ENCODE data around the gene ELOVL1.

The ELOVL1 gene

GRCh38 chr1:43348809-43349593, 18.8 kb downstream of the ELOVL1 start:
- H3K9me3 ChIP-seq (ENCODE audit: insufficient read depth, low read length, severe bottlenecking) = no peaks in the 10 kb centered on the region
- no peak overlapping the region for H3K4me3 ChIP-seq (ENCODE audit: low read depth in 1 of 2, low read length in 2 of 2)
- no peak overlapping the region for H3K27ac ChIP-seq (ENCODE audit: low read length)
- TF ChIP-seq CTCF (IDR thresholded peaks at IDR 0.05; ENCODE audit: borderline replicate concordance, extremely low read depth, low read length, poor library complexity, severe bottlenecking) = no peak
- TF ChIP-seq EZH2 (IDR thresholded peaks at IDR 0.05; ENCODE audit: borderline replicate concordance, low read depth, low read length, severe bottlenecking) = no peak
- no peak for DNase-seq
- ATAC-seq (ENCODE audit: insufficient read depth, low read depth) = no peak
- no peaks in the 10 kb centered on the region for H3K4me1 ChIP-seq (ENCODE audit: insufficient read depth, low read length)
- no peak overlapping the region for H3K4me2 ChIP-seq (ENCODE audit: insufficient read depth, low read length)
- no peaks in the 10 kb centered on the region for H4K20me1 ChIP-seq (ENCODE audit: insufficient read depth, low read length)
- no peak overlapping the region for H3K9ac ChIP-seq (ENCODE audit: low read depth, low read length)
- no peak overlapping the region for H2AFZ ChIP-seq (ENCODE audit: low read depth, low read length)
- no peaks in the 10 kb centered on the region for H3K27me3 ChIP-seq (ENCODE audit: insufficient read depth, low read length, poor library complexity)
- H3K79me2 ChIP-seq (ENCODE audit: insufficient read depth, low read length) = no peaks in the 10 kb centered on the region
- H3K36me3 ChIP-seq (ENCODE audit: insufficient read depth, low read length) = no peaks in the 10 kb centered on the region

- Histone ChIP-seq H4K20me1 (ENCODE audit: insufficient read depth, low read length) (no peaks in the 10 kb centered on the region), H3K27ac (ENCODE audit: low read length) (no peak overlapping the region), H3K4me2 (ENCODE audit: insufficient read depth, low read length) (no peak overlapping the region), H3K4me3 (ENCODE audit: low read depth in 1 of 2, low read length in 2 of 2) (no peak overlapping the region), H2AFZ (ENCODE audit: low read depth, low read length) (no peak overlapping the region), H3K4me1 (ENCODE audit: insufficient read depth, low read length) (no peaks in the 10 kb centered on the region), H3K9me3 (ENCODE audit: insufficient read depth, low read length, severe bottlenecking) (no peaks in the 10 kb centered on the region), H3K36me3 (ENCODE audit: insufficient read depth, low read length) (no peaks in the 10 kb centered on the region), H3K79me2 (ENCODE audit: insufficient read depth, low read length) (no peaks in the 10 kb centered on the region), H3K27me3 (ENCODE audit: insufficient read depth, low read length, poor library complexity) (no peaks in the 10 kb centered on the region), H3K9ac (ENCODE audit: low read depth, low read length) (no peak overlapping the region)
- TF ChIP-seq CTCF (IDR thresholded peaks at IDR 0.05; ENCODE audit: borderline replicate concordance, extremely low read depth, low read length, poor library complexity, severe bottlenecking) (no peak), EZH2 (IDR thresholded peaks at IDR 0.05; ENCODE audit: borderline replicate concordance, low read depth, low read length, severe bottlenecking) (no peak)
- DNase-seq (no peak), ATAC-seq (ENCODE audit: insufficient read depth, low read depth) (no peak)
Measured at GRCh38 chr1:43348343-43348808, 19.4 kb downstream of the ELOVL1 start.

- no peak overlapping the region for H3K27ac ChIP-seq (ENCODE audit: low read length)
- ATAC-seq (ENCODE audit: insufficient read depth, low read depth) (no peak), DNase-seq (no peak)
- no peak overlapping the region for H3K4me3 ChIP-seq (ENCODE audit: low read depth in 1 of 2, low read length in 2 of 2)
- TF ChIP-seq EZH2 (IDR thresholded peaks at IDR 0.05; ENCODE audit: borderline replicate concordance, low read depth, low read length, severe bottlenecking) = no peak
- TF ChIP-seq CTCF (IDR thresholded peaks at IDR 0.05; ENCODE audit: borderline replicate concordance, extremely low read depth, low read length, poor library complexity, severe bottlenecking) = no peak
- H3K36me3 ChIP-seq (ENCODE audit: insufficient read depth, low read length) = no peaks in the 10 kb centered on the region
- H3K4me2 ChIP-seq (ENCODE audit: insufficient read depth, low read length) = no peak overlapping the region
- no peaks in the 10 kb centered on the region for H3K4me1 ChIP-seq (ENCODE audit: insufficient read depth, low read length)
- H3K9ac ChIP-seq (ENCODE audit: low read depth, low read length) = no peak overlapping the region
- no peak overlapping the region for H2AFZ ChIP-seq (ENCODE audit: low read depth, low read length)
- H3K27me3 ChIP-seq (ENCODE audit: insufficient read depth, low read length, poor library complexity) = no peaks in the 10 kb centered on the region
- H4K20me1 ChIP-seq (ENCODE audit: insufficient read depth, low read length) = no peaks in the 10 kb centered on the region
- H3K79me2 ChIP-seq (ENCODE audit: insufficient read depth, low read length) = no peaks in the 10 kb centered on the region
- H3K9me3 ChIP-seq (ENCODE audit: insufficient read depth, low read length, severe bottlenecking) = no peaks in the 10 kb centered on the region
Measured at GRCh38 chr1:43346636-43347035, 21.2 kb downstream of the ELOVL1 start.
